HEK293 (cell line): ENCODE measurements around the gene FHL5.

Source experiments
- KLF7 ChIP-seq: fragments of 450-650 bp; formaldehyde crosslinking; IDR thresholded peaks from 2 replicates; pipeline ENCODE4 v1.5.1; 2016; ENCODE audit warnings: missing biosample characterization, missing genetic modification characterization, borderline replicate concordance
- YY1 ChIP-seq: fragments of 450-650 bp; formaldehyde crosslinking; IDR thresholded peaks from 2 replicates; pipeline ENCODE4 v1.5.1; 2018; ENCODE audit warnings: missing biosample characterization, missing genetic modification characterization
- ZBTB17 ChIP-seq: fragments of 450-650 bp; formaldehyde crosslinking; IDR thresholded peaks from 2 replicates; pipeline ENCODE4 v1.5.1; 2016; ENCODE audit warnings: missing biosample characterization, missing genetic modification characterization
- ZBTB7A ChIP-seq: fragments of 450-650 bp; formaldehyde crosslinking; IDR thresholded peaks from 2 replicates; pipeline ENCODE4 v1.5.1; 2016; ENCODE audit warnings: low read depth, missing biosample characterization, missing genetic modification characterization
- ZFP3 ChIP-seq: fragments of 450-650 bp; formaldehyde crosslinking; IDR thresholded peaks from 2 replicates; pipeline ENCODE4 v1.5.1; 2016; ENCODE audit warnings: low read depth, missing biosample characterization, missing genetic modification characterization
- ZNF274 ChIP-seq, 2 experiments: fragments of 200-500 bp in 1 of 2; fragments of 450-650 bp in 1 of 2; sonication (Bioruptor generic) in 1 of 2; formaldehyde crosslinking in 1 of 2; IDR thresholded peaks; 2 replicates each; pipeline versions ENCODE4 v1.5.1 to v1.6.1; 2014 to 2016; ENCODE audit warnings: borderline replicate concordance in 1 of 2, inconsistent platforms in 1 of 2, low read length in 1 of 2, missing biosample characterization in 1 of 2, missing genetic modification characterization in 1 of 2
- ZNF561 ChIP-seq: fragments of 450-650 bp; IDR thresholded peaks from 2 replicates; pipeline ENCODE4 v1.5.1; 2018; ENCODE audit warnings: missing biosample characterization, missing genetic modification characterization, borderline replicate concordance
- ZNF76 ChIP-seq: fragments of 450-650 bp; formaldehyde crosslinking; IDR thresholded peaks from 2 replicates; pipeline ENCODE4; 2016; ENCODE audit warnings: low read depth, missing biosample characterization, missing genetic modification characterization, borderline replicate concordance

GRCh38 chr6:96547654-96548053, 15.3 kb upstream of the FHL5 start:
- TF ChIP-seq ZBTB7A (tag by site-specific recombination) (no peak), KLF7 (tag by site-specific recombination) (no peak), ZNF561 (tag by site-specific recombination) (no peak), ZNF76 (tag by site-specific recombination) (no peak), ZNF274 (IDR thresholded peaks at IDR 0.05; ENCODE audit: low read length) (no peak), ZNF274 (tag by site-specific recombination; IDR thresholded peaks at IDR 0.05; ENCODE audit: borderline replicate concordance) (no peak), ZBTB17 (tag by site-specific recombination) (no peak), ZFP3 (tag by site-specific recombination) (no peak), YY1 (tag by site-specific recombination) (no peak)
